ENCODE measurements around the gene RUNDC1.

The RUNDC1 gene

GRCh38 chr17:43020030-43020621 lies 39.8 kb downstream of the RUNDC1 start:
- DNase-seq, result no peak

- DNase-seq, result no peak
These were observed 40.7 kb downstream of the RUNDC1 start for GRCh38 chr17:43020789-43021740.

- peak; percentile 82 for DNase-seq
These were observed 41.6 kb downstream of the RUNDC1 start, which contains the start of gene VAT1 for GRCh38 chr17:43021741-43022512. VAT1 (minus strand) TSS chr17:43022385; CDS start chr17:43022322, 63 bp downstream.

GRCh38 chr17:43024407-43025289 lies 44.3 kb downstream of the RUNDC1 start, which contains the start of gene RND2:
RND2 (plus strand) TSS chr17:43025231; CDS start chr17:43025348, 117 bp downstream.
- DNase-seq, result peak; percentile 87

GRCh38 chr17:43025290-43025657 lies 44.9 kb downstream of the RUNDC1 start:
- DNase-seq, result no peak

GRCh38 chr17:43025766-43026537 lies 45.6 kb downstream of the RUNDC1 start:
- DNase-seq, result no peak

GRCh38 chr17:43026595-43026994 lies 46.2 kb downstream of the RUNDC1 start:
- no peak for DNase-seq

- no peak for DNase-seq
These were observed 47.0 kb downstream of the RUNDC1 start for GRCh38 chr17:43027091-43028032.

GRCh38 chr17:43028221-43028861 lies 48.0 kb downstream of the RUNDC1 start:
- DNase-seq, result no peak

GRCh38 chr17:43030137-43030767 lies 49.9 kb downstream of the RUNDC1 start:
- DNase-seq, result no peak

GRCh38 chr17:43031666-43032065 lies 51.3 kb downstream of the RUNDC1 start:
- DNase-seq, result no peak

- no peak for DNase-seq
These were observed 53.9 kb downstream of the RUNDC1 start for GRCh38 chr17:43033948-43034881.

GRCh38 chr17:43034894-43035293 lies 54.5 kb downstream of the RUNDC1 start:
- DNase-seq, result no peak

GRCh38 chr17:43039646-43040045 lies 59.3 kb downstream of the RUNDC1 start:
- no peak for DNase-seq

GRCh38 chr17:43040655-43041054 lies 60.3 kb downstream of the RUNDC1 start:
- DNase-seq, result no peak

- DNase-seq, result no peak
These were observed 61.8 kb downstream of the RUNDC1 start for GRCh38 chr17:43042025-43042628.
